NB4 (cell line): ENCODE results near the gene ISYNA1.

Source experiments
- DNase-seq: peaks from one replicate; pipeline ENCODE4 v3.0.0; 2010; ENCODE audit warnings: low read depth
- H3K4me3 ChIP-seq: one replicate; pipeline ENCODE4 v1.5.1; 2011; ENCODE audit warnings: mild to moderate bottlenecking, low read depth, low read length, moderate library complexity
- CTCF ChIP-seq: IDR thresholded peaks from one replicate; pipeline ENCODE4 v1.5.1; 2012; ENCODE audit warnings: low read depth, low read length
- MAX ChIP-seq: IDR thresholded peaks from 2 replicates; pipeline ENCODE4 v1.6.1; 2011; ENCODE audit warnings: low read depth, low read length
- MYC ChIP-seq: IDR thresholded peaks from 2 replicates; pipeline ENCODE4 v1.6.1; 2011; ENCODE audit warnings: low read depth, low read length
- POLR2A ChIP-seq: IDR thresholded peaks from 2 replicates; pipeline ENCODE4 v1.6.1; 2011; ENCODE audit warnings: mild to moderate bottlenecking; ENCODE audit not compliant: insufficient read length; ENCODE audit errors: extremely low read depth

ISYNA1 gene

GRCh38 chr19:18470787-18471186 is 32.9 kb upstream of the ISYNA1 start:
- DNase-seq, result no peak
- TF ChIP-seq CTCF (no peak), MAX (no peak), MYC (no peak), POLR2A (no peak)
- no peak overlapping the region for H3K4me3 ChIP-seq

- peak; percentile 72 for DNase-seq
Observed at GRCh38 chr19:18469069-18469846, 31.3 kb upstream of the ISYNA1 start.

DNA sequence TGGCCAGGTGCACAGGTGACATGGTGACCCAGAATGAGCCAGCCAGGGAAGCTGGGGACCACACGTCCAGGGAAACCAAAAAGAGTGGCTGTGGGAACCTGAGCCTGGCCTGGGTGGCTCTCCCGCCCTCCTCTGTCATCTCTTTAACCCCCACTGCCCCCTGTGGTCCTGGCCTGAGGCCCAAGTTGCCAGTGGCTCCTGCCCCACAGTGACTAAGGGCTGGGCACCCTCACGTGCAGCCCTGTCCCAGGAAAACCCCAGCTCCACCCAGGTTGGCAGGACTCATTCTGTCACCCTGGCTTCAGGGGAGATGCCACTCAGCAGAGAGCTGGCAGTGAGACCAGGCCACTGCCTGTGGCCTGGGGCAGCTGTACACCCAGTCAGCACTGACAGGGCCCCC is 30.6 kb upstream of the ISYNA1 start:
- TF ChIP-seq POLR2A, result no peak
- no peak for TF ChIP-seq MYC
- no peak for TF ChIP-seq CTCF
- no peak for TF ChIP-seq MAX
- DNase-seq, result no peak
- no peak overlapping the region for H3K4me3 ChIP-seq

More at GRCh38 chr19:18469069-18469846, 31.3 kb upstream of the ISYNA1 start:
- no peak overlapping the region for H3K4me3 ChIP-seq
- no peak for TF ChIP-seq MYC
- TF ChIP-seq POLR2A, result no peak
- peak; percentile 75 for TF ChIP-seq CTCF
- TF ChIP-seq MAX, result no peak

GRCh38 chr19:18467978-18468377 is 30.0 kb upstream of the ISYNA1 start:
- TF ChIP-seq CTCF (no peak), POLR2A (no peak), MAX (no peak), MYC (no peak)
- DNase-seq, result no peak
- H3K4me3 ChIP-seq, result no peak overlapping the region

- no peak for DNase-seq
- TF ChIP-seq MYC (no peak), MAX (no peak), POLR2A (no peak), CTCF (no peak)
Observed at GRCh38 chr19:18466354-18466753, 28.4 kb upstream of the ISYNA1 start.

More at GRCh38 chr19:18466354-18466753, 28.4 kb upstream of the ISYNA1 start:
- no peak overlapping the region for H3K4me3 ChIP-seq
